Measurements from ENCODE around the gene RMND5A.
"Not testable (repeated sequence)": the region's sequence is repeated elsewhere in the genome, so short reads cannot be mapped to it uniquely, and the experiment has no call there.

- TF ChIP-seq CTCF, POLR2A (IDR thresholded peaks at IDR 0.05): not testable (repeated sequence)
Measured at GRCh38 chr2:86741889-86742498, 21.9 kb downstream of the RMND5A start.

Measured in body of pancreas (tissue), 4 donors.